ENCODE measurements around the gene THADA. TPM values are rescaled to one million over a fixed set of nuclear protein-coding genes. Genes with fewer than 3 reads are reported as not detected.
A peak's percentile ranks its signal among the peaks of the same experiment; 100 is the strongest.

The THADA gene
- polyA plus RNA-seq, 3 donors = 7.3 to 11.2 (median 9.7) TPM

DNA sequence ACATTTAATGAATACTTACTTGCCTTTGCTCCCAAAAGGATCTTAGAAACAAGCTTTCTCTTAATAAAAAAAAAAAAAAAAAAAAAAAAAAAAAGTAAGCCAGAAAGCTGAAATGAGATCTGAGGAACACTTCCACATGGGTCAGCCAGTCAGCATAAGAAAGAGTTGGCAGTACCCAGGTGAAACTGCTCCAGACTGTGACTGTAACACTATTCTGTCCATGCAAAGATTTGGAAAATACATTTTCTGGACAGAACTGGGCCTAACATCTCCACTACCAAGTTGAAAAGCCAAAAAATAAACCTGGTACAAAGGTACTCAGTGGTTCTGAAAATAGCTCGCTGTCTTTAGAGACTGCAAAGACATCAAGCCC, 135.7 kb downstream of the THADA start:
- peaks cover 70% of the 10 kb centered on the region for H3K4me1 Mint-ChIP-seq
- peak overlapping the region in 6 of 7 donors; percentile 8 to 92 (median 48) for H3K27ac Mint-ChIP-seq
- no peak for DNase-seq
- no peak overlapping the region for H3K4me3 Mint-ChIP-seq
- intact Hi-C loops (cut with micrococcal nuclease) = loop anchor here in 1 of 2 donors (5.0 kb wide), 1 partner anchor 33 kb away; no protein-coding TSS in a partner anchor
- no peaks in the 10 kb centered on the region for H3K9me3 Mint-ChIP-seq
- Histone ChIP-seq H3K4me1 (ENCODE audit: control insufficient read depth in 1 of 2, insufficient read depth in 2 of 2, low read length in 2 of 2) (peaks cover 59 to 79% of the 10 kb centered on the region in 2 donors), H4K20me1 (ENCODE audit: insufficient read depth, low read length) (no peaks in the 10 kb centered on the region), H3K36me3 (replicated peaks in 1 of 2; ENCODE audit: control insufficient read depth in 1 of 2, insufficient read depth in 2 of 2, low read length in 2 of 2) (no peaks in the 10 kb centered on the region), H3K4me3 (replicated peaks in 1 of 3; ENCODE audit: low read depth in 2 of 3, low read length in 3 of 3) (no peak overlapping the region), H3K79me2 (ENCODE audit: insufficient read depth, low read length) (peaks cover 11% of the 10 kb centered on the region), H3K9ac (ENCODE audit: insufficient read depth, low read length, poor library complexity, severe bottlenecking) (no peak overlapping the region), H3K4me2 (replicated peaks; ENCODE audit: extremely low read depth, low read length, poor library complexity, severe bottlenecking) (no peak overlapping the region), H3K9me3 (replicated peaks in 1 of 2; ENCODE audit: control insufficient read depth in 1 of 2, insufficient read depth in 1 of 2, low read length in 2 of 2) (no peaks in the 10 kb centered on the region), H2AFZ (ENCODE audit: insufficient read depth, low read depth, low read length, poor library complexity, severe bottlenecking) (no peak overlapping the region), H3K27ac (ENCODE audit: low read depth in 1 of 2, low read length in 2 of 2) (peak overlapping the region in 1 of 2 donors; percentile 82), H3K27me3 (ENCODE audit: control insufficient read depth in 2 of 2, insufficient read depth in 2 of 2, low read length in 2 of 2) (no peaks in the 10 kb centered on the region)
- H3K36me3 Mint-ChIP-seq = peaks cover 3 to 15% of the 10 kb centered on the region in 2 donors
- no CpG with 5 or more reads among the region's 1 CpG for WGBS (ENCODE audit: insufficient coverage)
- no peaks in the 10 kb centered on the region for H3K27me3 Mint-ChIP-seq (ENCODE audit: low read depth in 3 of 3)
- no peak for TF ChIP-seq CTCF (IDR thresholded peaks at IDR 0.05)

DNA sequence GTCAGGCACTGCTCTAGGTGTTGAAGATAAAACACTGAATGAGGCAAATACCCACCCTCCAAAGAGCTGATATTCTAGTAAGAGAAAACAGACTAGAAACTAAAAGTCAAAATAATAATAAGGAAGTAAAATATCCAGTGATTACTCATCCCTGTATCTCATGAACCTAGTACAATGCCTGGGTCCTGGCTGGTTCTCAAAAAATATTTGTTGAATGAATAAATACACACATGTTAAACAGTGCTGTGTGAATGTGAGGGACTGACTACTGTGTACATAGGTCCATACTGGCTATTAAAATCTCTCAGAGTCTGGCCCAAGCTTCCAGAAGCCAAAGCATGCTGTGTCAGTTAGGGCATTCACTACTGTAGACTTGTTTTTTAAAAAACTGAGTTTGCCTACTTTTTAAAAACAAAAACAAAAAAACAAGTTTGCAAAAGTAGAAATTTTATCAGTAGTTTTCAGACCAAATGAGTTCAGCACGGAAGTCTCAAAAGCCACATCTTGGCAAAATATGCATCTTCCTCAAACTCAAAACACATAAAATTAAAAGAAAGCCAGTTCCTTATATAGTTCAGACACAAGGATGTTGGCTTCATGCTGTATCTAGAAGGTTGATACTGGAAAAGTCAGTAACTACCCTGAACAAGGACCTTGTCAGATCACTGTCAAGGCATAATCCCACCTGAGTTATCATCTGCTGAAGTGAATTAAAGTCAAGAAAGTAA, 136.2 kb downstream of the THADA start:
- H3K27ac ChIP-seq (ENCODE audit: low read depth in 1 of 2, low read length in 2 of 2) = peak overlapping the region in 1 of 2 donors; percentile 82
- Mint-ChIP-seq H3K9me3 (no peaks in the 10 kb centered on the region), H3K4me3 (peak overlapping the region in 1 of 2 donors; percentile 52), H3K27me3 (ENCODE audit: low read depth in 3 of 3) (peaks cover 0 to 3% (median 0%) of the 10 kb centered on the region in 3 donors), H3K36me3 (peaks cover 3 to 14% of the 10 kb centered on the region in 2 donors), H3K27ac (peak overlapping the region; percentile 38 to 92 (median 83)), H3K4me1 (peaks cover 75% of the 10 kb centered on the region)
- peaks cover 63 to 84% of the 10 kb centered on the region in 2 donors for H3K4me1 ChIP-seq (ENCODE audit: control insufficient read depth in 1 of 2, insufficient read depth in 2 of 2, low read length in 2 of 2)
- H3K4me2 ChIP-seq (replicated peaks; ENCODE audit: extremely low read depth, low read length, poor library complexity, severe bottlenecking) = peak overlapping the region; percentile 46
- no peak overlapping the region for H3K9ac ChIP-seq (ENCODE audit: insufficient read depth, low read length, poor library complexity, severe bottlenecking)
- intact Hi-C loops (cut with micrococcal nuclease) = loop anchor here in 1 of 2 donors (5.0 kb wide), 1 partner anchor 32 kb away; no protein-coding TSS in a partner anchor
- WGBS (ENCODE audit: insufficient coverage) = no CpG with 5 or more reads among the region's 1 CpG
- no peaks in the 10 kb centered on the region for H3K27me3 ChIP-seq (ENCODE audit: control insufficient read depth in 2 of 2, insufficient read depth in 2 of 2, low read length in 2 of 2)
- peaks cover 11% of the 10 kb centered on the region for H3K79me2 ChIP-seq (ENCODE audit: insufficient read depth, low read length)
- H3K4me3 ChIP-seq (replicated peaks in 1 of 3; ENCODE audit: low read depth in 2 of 3, low read length in 3 of 3) = peak overlapping the region in 1 of 3 experiments; percentile 54
- DNase-seq = peak; percentile 52 to 83 (median 58)
- H3K36me3 ChIP-seq (replicated peaks in 1 of 2; ENCODE audit: control insufficient read depth in 1 of 2, insufficient read depth in 2 of 2, low read length in 2 of 2) = no peaks in the 10 kb centered on the region
- no peak overlapping the region for H2AFZ ChIP-seq (ENCODE audit: insufficient read depth, low read depth, low read length, poor library complexity, severe bottlenecking)
- no peaks in the 10 kb centered on the region for H3K9me3 ChIP-seq (replicated peaks in 1 of 2; ENCODE audit: control insufficient read depth in 1 of 2, insufficient read depth in 1 of 2, low read length in 2 of 2)
- TF ChIP-seq CTCF (IDR thresholded peaks at IDR 0.05) = no peak
- no peaks in the 10 kb centered on the region for H4K20me1 ChIP-seq (ENCODE audit: insufficient read depth, low read length)

Measured in CD14-positive monocyte (primary cell).